UCSD-AML1 (cell line): Measurements from ENCODE around the gene SMOC2.

Source experiments
- DNase-seq: peaks from one replicate; lab custom pipeline; 2025; ENCODE audit not compliant: unreplicated experiment; lab: John Stamatoyannopoulos, UW

SMOC2 gene

DNA sequence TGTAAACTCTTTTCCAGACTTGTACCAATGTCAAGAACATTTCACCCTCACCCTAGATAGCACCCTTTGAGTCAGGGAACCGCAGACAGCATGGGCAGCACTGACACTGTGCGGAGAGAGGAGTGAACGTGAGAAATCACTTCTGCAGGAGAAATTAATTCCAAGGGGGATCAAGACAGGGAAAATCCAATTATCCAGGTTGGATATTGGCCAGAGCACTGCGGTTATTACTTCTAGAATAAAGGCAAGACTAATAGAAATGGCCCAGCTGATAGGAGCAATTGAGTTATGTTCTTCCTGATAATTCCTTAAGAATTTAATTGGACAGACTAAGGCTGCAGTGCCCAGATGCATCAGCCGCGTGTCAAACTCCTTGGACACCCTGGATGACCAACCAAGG lies 179.6 kb downstream of the SMOC2 start:
- DNase-seq = no peak

DNA sequence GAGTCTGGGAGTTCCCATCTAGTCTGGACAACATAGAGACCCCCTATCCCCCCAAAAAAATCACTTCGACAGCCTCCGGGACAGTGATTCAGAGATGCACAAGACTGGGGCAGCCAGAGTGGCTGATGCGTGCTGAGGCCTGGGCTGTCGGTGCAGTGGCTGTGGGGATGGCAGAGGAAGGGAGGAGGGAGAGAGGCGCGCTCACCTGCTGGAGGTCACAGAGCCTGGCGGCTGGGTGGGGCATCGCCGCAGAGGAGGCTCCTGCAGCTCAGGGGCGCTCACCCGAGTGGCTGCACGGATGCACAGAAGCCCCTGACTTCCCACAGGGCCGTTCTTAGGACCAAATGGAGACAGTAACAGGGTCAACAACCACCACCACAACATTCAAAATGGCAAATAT lies 182.8 kb downstream of the SMOC2 start:
- DNase-seq = no peak

DNA sequence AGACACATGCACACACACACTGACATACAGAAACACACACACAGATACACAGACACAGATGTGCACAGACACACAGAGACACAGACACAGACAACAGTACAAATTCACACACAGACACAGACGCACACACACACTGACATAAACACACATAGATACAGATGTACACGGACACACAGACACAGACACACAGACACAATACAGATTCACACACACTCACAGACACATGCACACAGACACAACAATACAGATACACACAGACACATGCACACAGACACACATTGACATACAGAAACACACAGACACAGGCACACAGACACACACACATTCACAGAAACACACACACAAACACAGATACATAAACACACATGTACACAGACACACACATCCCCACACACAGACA lies 183.6 kb downstream of the SMOC2 start:
- no peak for DNase-seq

DNA sequence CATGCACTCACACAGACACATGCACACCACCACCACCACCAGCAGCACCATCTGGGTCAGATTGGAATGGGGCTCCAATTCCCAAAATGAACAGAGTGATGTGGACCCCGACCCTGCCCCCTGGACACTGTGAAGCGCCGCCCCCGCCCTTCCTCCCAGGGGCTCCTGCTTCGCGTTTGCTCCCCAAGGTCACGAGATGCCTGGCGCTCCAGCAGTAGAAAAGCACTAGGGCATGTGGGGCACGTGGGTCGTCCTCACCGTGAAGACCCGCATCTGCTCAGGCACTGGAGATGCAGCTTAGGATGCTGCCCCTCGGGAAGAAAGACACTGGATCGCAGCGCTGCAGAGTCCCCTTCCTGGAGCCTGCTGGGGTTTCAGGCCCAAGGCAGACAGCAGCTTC lies 184.0 kb downstream of the SMOC2 start:
- DNase-seq = no peak

DNA sequence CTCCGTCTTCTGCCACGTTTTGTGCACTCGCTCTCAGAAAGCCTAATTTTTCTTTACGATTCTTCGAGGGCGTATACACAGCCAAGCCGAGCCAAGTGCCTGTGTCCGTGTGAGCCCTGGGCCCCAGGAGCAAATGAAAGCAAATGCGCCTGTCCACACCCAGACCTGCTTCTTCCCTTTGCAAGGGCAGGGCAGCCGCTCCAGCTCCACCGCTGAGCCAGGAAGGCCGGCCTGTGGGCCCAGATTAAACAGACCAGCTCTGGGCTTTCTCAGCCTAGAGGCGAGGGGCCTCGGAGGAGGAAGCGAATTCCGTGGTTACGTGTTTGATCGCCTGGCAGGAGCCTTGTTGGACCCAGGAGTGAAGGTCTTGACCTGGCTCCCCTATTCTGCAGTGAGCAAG lies 184.6 kb downstream of the SMOC2 start:
- no peak for DNase-seq

DNA sequence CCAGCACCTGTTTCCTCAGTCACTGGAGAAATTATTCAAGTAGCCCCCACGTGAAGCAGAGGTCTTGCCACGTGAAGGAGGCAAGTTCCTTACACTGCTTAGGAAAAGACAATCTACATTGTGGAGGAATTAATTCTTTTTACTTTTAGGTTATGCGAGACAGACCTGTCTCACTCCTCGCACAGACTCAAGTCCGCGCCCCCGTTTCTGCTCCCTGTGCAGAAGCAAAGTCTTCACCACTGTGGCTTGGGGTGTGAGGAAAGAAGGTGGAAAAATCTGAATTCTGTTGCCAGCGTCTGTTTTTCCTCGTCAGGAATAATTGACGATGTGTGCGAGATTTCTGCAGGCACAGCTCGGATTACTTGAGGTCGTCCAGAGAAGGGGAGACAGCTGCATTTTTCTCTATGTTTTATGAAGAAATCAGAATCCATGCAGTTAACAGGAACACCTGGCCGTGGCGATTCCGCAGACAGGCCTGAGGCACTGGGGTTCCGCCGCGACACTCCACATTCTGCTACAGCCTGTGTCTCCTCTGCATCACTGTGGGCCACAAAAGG lies 185.1 kb downstream of the SMOC2 start:
- no peak for DNase-seq

DNA sequence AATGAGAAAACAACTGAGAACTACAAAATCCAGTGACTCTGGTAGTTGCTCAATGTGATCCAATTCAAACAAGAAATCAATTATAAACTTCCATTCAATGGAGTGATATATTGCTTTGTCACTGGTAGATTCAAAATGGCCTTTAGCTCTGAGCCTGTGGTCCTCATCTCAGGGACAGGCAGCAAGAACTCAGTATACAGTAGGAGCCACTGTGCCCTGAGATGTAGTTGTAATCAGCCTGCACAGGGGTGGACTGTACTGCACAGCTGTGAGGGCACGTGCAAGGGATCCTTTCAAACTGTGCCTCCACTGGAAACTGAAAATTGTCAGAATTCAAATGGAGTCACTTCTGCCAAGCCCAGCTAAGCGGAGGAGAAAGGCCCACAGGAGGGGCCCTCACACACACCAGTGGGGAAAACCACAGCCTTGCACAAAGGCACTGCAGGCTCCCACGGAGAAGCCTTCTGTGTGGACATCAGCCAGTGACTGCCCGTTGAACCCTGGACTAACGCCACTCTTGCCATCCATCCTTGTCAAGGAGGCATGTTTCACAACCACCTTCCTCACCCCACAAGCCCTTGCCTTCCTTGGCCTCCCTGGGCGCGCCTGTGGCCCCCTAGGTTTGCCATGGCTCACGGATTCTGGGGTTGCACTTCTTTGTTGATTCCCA lies 186.7 kb downstream of the SMOC2 start:
- DNase-seq = no peak

DNA sequence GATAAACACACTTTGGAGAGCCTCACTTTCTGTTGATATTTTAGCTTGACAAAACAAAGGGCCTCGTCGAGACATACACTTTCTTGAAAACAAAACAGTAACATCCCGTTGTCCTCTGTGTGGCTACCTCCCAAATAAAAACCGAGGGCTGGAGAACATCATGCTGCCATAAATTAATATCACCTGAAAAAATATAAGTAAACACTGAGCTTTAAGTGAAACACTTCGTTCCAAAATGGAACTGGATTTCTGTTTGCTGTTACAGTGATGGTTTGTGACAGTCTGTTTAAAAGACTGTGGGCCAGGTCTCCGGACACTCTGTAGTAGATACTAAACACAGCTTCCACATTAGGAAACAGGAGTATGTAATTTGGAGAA lies 187.2 kb downstream of the SMOC2 start:
- DNase-seq = no peak

DNA sequence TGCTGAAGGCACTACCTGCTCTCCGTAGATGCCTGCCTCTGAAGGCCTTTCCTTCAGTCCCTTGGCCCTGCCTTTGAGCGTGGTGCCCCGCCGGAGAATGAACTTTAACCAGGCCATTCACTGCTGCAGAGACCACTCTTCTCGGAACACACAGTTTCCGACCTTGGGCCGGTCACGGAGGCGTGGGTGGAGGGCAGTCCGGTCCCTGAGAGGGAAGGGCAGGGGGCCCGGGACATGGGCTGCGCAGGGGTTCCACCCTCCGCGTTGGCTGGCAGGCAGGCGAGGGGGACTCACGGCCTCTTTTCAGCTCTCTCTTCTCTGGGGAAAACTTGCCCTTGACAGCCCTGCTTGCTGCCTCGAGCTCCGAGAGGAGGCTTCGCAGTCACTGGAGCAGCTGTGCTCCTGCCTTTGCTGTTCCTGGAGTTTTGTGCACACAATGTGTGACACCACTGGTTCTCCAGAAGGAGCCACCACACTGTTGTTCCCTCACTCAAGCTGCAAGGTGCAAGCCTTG lies 187.8 kb downstream of the SMOC2 start:
- no peak for DNase-seq

DNA sequence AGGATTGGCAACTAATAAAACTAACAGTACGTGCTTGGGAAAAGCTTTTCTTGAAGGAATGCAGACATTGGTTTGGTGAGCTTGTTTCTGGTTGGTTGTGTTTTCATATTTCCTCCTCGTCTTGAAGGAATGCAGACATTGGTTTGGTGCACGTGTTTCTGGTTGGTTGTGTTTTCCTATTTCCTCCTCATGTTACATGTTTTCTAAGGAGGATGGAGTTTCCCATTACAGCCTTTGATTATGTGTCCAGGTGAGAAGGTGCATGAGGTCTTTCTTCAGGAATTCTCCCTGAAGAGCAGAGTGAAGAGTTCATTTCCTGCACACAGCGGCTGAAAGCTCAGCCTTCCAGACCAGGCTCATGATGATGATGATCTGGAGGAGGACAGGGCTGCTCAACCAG lies 190.6 kb downstream of the SMOC2 start:
- no peak for DNase-seq

DNA sequence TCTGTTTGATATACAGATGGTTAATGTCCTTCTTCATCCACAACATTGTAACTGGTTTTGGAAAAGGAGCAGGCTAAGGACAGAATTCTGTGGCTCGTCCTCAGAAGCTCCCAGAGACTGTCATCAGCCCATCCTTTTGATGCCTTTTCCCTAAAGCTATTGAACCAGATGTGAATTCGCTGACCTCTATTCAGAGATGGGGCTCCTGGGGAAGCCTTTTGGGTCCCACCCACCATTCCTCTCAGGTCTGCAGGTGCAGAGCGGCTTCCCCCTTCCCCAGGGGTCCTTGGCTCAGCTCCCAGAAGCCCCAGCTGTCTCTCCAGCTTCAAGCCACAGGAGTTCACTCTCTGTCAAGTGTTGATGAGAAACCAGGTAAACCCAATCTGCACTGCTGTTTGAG lies 191.7 kb downstream of the SMOC2 start:
- DNase-seq = no peak

DNA sequence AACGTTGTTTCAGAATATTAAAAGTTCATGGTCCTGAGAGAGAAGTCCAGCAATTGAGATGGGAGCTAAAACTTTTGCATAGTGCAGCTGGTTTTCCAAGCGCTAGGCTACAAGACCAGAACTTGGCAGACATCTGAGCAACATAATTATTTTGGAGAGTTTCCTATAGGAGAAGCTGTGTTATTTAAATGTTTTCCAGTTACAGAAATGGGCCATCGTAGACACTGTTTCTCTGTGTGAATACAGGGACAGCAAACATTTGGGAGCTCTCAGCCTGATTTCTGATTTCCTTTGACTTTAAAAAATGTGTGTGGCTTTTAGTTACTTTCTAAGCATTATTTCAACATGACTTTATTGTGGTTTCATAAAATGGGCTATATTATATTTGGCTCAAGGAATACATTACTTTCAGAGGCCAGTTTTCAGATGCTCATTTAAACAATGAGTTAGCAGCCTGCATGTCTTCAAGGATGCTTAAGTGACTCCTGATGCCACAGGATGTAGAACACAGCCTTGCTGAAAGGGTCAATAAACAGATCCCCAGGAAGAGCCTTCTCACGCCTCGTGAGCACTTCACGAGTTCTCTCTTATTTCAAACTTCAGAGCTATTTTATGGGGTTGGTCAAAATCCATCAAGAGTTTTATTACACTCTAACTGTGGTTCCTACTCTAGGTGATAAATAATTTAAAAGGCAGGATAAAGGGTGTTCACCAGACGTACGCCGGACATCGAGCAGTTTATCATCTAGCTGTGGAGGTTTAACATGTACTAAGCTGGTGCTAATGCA lies 193.8 kb downstream of the SMOC2 start:
- DNase-seq = no peak

DNA sequence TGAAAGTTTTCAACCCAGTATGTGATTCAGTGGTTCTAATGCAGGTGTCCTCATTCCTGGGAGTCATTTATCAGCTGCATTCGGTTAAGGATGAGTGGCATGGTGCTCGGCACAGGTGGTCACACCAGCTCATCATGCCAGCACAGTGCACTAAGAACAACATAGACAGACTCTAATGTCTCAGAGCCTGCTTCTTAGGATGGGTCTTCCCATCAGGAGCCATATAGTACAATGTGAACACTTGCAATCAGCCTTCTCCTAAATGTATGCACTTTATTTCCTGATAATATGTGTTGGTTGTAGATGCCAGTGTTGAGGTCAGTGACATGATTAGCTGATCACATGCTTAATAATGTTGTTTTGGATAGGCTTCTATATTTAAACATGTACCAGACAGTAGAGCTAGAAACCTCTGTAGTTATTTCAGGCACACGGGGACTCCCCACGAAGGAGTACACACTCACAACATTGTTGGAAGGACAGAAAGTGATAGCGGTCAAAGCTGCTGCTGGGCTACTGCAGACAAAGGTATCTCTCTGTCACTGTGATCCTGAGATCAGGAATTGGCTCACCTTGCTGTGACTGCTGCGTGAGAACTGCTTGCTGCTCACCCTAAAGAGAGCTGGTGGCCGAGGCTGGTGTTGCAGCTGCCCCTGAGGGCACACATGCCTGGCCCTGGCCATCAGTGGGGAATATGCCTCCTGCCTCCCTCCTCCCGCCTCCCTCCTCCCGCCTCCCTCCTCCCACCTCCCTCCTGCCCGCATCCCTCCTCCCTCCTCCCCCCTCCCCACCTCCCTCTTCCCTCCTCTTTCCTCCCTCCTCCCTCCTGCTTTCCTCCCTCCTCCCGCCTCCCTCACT lies 195.4 kb downstream of the SMOC2 start:
- DNase-seq = no peak

DNA sequence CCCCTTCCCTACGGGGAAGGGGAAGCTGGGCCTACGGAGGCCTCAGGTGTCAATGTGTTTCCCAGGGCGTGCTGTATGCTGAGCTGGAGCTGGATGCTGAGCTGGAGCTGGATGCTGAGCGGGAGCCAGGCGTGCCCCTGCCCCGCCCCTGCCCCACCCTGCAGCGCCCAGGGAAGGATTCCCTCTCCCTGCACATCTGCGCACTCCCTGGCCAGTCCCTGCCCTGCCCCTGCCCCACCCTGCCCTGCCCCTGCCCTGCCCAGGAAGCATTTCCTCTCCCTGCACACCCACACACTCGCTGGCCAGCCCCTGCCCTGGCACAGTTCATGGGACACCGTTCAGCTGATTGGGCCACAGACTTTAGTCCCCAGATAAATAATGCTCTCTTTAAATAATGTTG lies 196.8 kb downstream of the SMOC2 start:
- DNase-seq = no peak

DNA sequence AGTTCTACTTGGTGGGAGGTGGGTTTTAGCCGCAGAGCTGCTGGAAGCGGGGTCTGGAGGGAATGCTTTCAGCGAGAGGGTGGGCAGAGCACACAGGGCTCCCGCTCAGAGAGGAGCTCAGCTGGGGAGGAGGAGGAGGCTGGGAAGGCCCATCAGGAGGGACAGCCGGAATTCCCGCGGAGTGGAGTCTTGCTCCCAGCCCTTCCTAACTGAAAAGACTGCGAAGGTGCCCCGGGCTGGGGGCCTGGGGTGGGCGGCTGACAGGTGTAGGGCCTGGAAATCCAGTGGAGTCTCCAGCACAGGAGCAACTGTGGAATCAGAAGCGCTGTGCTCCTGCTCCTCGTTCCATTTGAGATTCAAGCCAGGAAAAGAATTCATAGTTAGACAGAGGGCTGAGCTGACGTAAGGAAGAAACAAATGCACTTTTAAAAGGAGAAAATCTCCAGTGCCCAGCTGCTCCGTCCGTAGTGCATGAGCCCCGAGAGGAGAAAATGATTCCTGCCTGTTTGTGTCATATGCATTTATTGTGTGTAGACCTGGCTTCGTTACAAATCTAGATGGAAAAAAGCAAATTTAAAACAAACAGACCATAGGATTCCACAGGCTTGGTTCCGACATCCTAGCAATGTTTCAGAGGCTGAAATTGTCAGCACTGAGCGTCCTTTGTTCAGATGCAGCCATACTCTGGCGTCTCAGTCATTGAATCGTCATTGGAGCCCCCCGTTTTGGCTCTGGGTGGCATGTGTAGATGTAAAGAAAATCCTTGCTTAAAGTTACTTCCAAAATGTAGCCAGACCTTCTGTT lies 197.7 kb downstream of the SMOC2 start:
- DNase-seq = no peak

DNA sequence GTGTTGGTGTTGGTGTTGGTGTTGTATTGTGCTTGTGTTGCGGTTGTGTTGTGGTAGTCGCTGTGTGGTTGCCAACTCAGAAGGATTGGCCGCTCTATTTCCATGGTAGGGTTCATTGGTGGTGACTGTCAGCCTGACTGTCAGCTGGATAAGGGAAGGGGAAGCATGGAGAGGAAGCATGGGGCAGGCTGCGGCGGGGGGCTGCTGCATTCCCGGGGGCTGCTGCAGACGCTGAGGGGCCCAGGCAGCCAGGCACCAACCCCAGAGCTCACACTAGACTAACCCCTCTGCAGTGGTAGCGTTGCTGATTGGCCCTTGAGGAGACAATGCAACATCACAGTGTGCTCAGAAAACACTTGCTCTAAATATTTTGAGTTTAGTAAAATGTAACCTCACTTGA lies 199.2 kb downstream of the SMOC2 start:
- DNase-seq = no peak

DNA sequence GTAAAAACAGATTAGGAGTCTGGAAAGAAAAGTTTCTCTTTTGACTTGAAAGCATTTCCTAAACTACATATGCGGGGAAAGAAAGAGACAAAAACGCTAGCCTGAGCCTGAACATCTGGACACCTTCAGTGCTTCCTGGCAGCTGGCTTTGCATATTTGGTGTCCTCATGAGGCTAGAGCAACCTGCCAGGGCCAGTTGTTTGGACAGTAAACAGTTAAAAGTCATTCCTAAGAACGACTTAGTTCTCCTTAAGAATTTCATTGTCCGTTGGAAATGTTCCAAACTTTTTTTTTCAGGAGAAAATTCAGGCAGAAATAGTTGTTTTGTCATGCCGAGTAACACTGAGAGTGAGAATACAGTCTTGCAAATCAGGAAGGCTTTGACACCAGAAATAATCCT lies 199.8 kb downstream of the SMOC2 start:
- no peak for DNase-seq

DNA sequence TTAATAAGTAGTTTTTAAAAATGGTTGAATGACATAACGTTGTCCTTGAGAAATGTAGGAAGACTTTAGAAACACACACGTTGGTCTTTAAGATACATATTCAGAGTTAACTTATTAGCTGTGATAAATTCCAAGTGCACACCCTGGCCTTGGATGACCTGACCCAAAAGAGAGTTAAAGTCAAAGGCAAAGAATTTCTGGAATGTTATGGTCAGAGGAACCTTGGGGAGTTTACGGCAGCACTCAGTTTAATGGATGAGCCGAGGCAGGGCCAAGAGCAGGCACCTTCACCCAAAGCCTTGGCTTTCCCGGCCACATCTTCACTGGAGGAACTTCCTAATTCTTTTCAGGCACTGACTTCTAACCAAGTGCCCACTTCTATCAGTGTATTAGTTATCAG lies 200.5 kb downstream of the SMOC2 start:
- no peak for DNase-seq

DNA sequence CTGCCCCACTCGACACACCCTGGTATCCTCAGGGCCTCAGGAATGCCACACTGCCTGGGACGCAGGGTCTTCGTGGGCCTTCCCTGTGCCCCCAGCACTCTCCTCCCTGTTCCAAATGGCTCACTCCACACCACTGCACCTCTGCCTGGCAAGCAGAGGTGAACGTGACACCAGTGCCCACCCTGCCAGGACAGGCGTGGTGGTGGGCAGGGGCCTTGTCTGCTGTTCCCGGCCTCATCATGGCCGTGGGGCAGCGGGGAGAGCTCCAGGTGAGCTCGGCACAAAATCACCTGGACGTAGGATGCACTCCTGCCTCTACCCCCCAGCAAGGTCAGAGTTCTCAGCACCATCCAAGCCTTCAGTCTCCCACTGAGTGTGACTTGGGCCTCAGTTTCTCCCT lies 202.4 kb downstream of the SMOC2 start:
- DNase-seq = no peak

DNA sequence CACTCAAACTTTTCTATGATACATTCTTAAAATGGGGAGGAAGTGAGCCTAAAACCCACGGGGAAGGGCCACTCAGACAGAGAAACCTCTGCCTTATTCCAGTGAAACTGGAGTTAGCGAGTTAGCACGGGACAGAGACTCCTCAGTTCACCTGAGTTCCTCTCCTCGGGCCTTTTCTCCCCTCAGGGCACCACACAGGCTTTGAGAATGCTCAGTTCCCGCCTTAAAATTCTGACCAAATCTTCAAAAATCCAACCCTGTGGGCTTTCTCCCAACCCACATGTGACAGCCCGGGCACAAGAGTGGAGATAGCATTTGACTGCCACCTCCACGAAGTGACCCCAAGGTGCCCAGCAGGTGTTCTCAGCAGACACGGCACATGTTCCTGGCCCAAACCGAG lies 204.3 kb downstream of the SMOC2 start:
- DNase-seq = no peak

DNA sequence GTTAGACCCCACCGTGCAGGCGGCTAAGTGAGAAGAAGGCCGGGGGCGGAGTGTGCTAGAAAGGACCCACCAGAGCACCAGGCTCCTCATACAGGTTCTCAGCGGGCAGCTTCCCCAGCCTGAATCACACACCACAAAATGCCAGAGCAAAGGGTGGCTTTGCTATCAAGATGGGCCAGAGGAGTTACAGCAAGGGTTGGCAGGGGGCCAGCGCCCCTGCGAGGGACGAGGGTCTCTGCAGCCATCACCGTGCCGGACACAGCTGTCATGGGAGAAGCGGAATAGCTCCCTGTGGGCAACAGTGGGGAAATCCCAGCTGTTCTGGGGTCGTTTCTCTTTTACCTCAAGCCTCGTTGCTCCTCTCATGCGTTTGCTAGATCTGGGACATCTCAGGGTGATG lies 206.3 kb downstream of the SMOC2 start:
- no peak for DNase-seq
